BLaER1 treated with 17β-estradiol and CSF1 and Interleukin-3, amounts not matched to agents 10 nM and 100 nM (cell line): ENCODE results near the gene FCGR3B.
"Not testable (repeated sequence)": the region's sequence is repeated elsewhere in the genome, so short reads cannot be mapped to it uniquely, and the experiment has no call there.

Experiments
- H3K27ac ChIP-seq, 11 experiments: shearing (Covaris generic); formaldehyde crosslinking; 2 replicates each; pipeline ENCODE4 v1.8.1; 2022
- H3K27me3 ChIP-seq, 11 experiments: shearing (Covaris generic); formaldehyde crosslinking; 2 replicates each; pipeline ENCODE4 v1.8.1; 2022
- H3K36me3 ChIP-seq, 11 experiments: shearing (Covaris generic); formaldehyde crosslinking; 2 replicates each; pipeline ENCODE4 v1.8.1; 2022
- H3K4me1 ChIP-seq, 10 experiments: shearing (Covaris generic); formaldehyde crosslinking; 2 replicates each; pipeline ENCODE4 v1.8.1; 2022
- H3K4me2 ChIP-seq, 11 experiments: shearing (Covaris generic); formaldehyde crosslinking; 2 replicates each; pipeline ENCODE4 v1.8.1; 2022
- H3K4me3 ChIP-seq, 10 experiments: shearing (Covaris generic); formaldehyde crosslinking; 2 replicates each; pipeline ENCODE4 v1.8.1; 2022
- H3K9ac ChIP-seq, 11 experiments: shearing (Covaris generic); formaldehyde crosslinking; 2 replicates each; pipeline ENCODE4 v1.8.1; 2022
- H3K9me3 ChIP-seq, 11 experiments: shearing (Covaris generic); formaldehyde crosslinking; replicated peaks in 1 of 11; 2 replicates each; pipeline ENCODE4 v1.8.1; 2022
- H4K20me1 ChIP-seq, 11 experiments: shearing (Covaris generic); formaldehyde crosslinking; 2 replicates each; pipeline ENCODE4 v1.8.1; 2022

The FCGR3B gene

GRCh38 chr1:161592586-161592985 lies 38.4 kb downstream of the FCGR3B start:
- H3K4me1 ChIP-seq, H3K36me3 ChIP-seq, H4K20me1 ChIP-seq, H3K4me2 ChIP-seq, H3K27ac ChIP-seq, H3K4me3 ChIP-seq, H3K9ac ChIP-seq, H3K9me3 ChIP-seq: not testable (repeated sequence)
- H3K27me3 ChIP-seq = peaks cover 0 to 55% (median 0%) of the 10 kb centered on the region in 11 experiments; a peak in 6 of 22 replicates

GRCh38 chr1:161589920-161590319 lies 41.1 kb downstream of the FCGR3B start:
- H3K4me2 ChIP-seq = peak overlapping the region in 2 of 11 experiments; percentile 20 to 38; a peak in 2 of 22 replicates
- H3K27ac ChIP-seq, H3K36me3 ChIP-seq, H3K9me3 ChIP-seq, H3K4me3 ChIP-seq, H3K4me1 ChIP-seq, H3K9ac ChIP-seq, H4K20me1 ChIP-seq: not testable (repeated sequence)
- H3K27me3 ChIP-seq = peaks cover 0 to 51% (median 0%) of the 10 kb centered on the region in 11 experiments; a peak in 6 of 22 replicates

- H3K4me2 ChIP-seq = peak overlapping the region in 2 of 11 experiments; percentile 20 to 38; a peak in 2 of 22 replicates
- not testable (repeated sequence) for H3K9ac ChIP-seq, H3K4me3 ChIP-seq, H3K27ac ChIP-seq, H3K4me1 ChIP-seq, H3K36me3 ChIP-seq, H4K20me1 ChIP-seq, H3K9me3 ChIP-seq
- peaks cover 0 to 48% (median 0%) of the 10 kb centered on the region in 11 experiments; a peak in 6 of 22 replicates for H3K27me3 ChIP-seq
These were observed 41.6 kb downstream of the FCGR3B start for GRCh38 chr1:161589365-161589764.

- H4K20me1 ChIP-seq, H3K4me3 ChIP-seq, H3K9ac ChIP-seq, H3K27ac ChIP-seq, H3K4me1 ChIP-seq, H3K4me2 ChIP-seq, H3K36me3 ChIP-seq, H3K9me3 ChIP-seq: not testable (repeated sequence)
- H3K27me3 ChIP-seq = peaks cover 0 to 44% (median 0%) of the 10 kb centered on the region in 11 experiments; a peak in 6 of 22 replicates
These were observed 42.4 kb downstream of the FCGR3B start for GRCh38 chr1:161588596-161588995.

- peaks cover 0 to 15% (median 0%) of the 10 kb centered on the region in 11 experiments; a peak in 4 of 22 replicates for H3K27me3 ChIP-seq
- H3K36me3 ChIP-seq, H4K20me1 ChIP-seq, H3K4me1 ChIP-seq, H3K4me3 ChIP-seq, H3K9me3 ChIP-seq, H3K4me2 ChIP-seq, H3K27ac ChIP-seq, H3K9ac ChIP-seq: not testable (repeated sequence)
These were observed 48.1 kb downstream of the FCGR3B start for GRCh38 chr1:161582882-161583281.

GRCh38 chr1:161580879-161581537 lies 50.0 kb downstream of the FCGR3B start:
- H4K20me1 ChIP-seq, H3K4me3 ChIP-seq, H3K4me2 ChIP-seq, H3K27ac ChIP-seq, H3K4me1 ChIP-seq, H3K36me3 ChIP-seq, H3K27me3 ChIP-seq, H3K9ac ChIP-seq, H3K9me3 ChIP-seq: not testable (repeated sequence)

GRCh38 chr1:161579856-161580507 lies 51.0 kb downstream of the FCGR3B start:
- H3K27me3 ChIP-seq, H3K36me3 ChIP-seq, H3K4me3 ChIP-seq: not testable (repeated sequence)

GRCh38 chr1:161576676-161577075 lies 54.3 kb downstream of the FCGR3B start:
- H3K9ac ChIP-seq, H3K4me2 ChIP-seq: not testable (repeated sequence)

More at GRCh38 chr1:161579856-161580507, 51.0 kb downstream of the FCGR3B start:
- not testable (repeated sequence) for H3K4me1 ChIP-seq, H4K20me1 ChIP-seq, H3K27ac ChIP-seq, H3K9ac ChIP-seq, H3K4me2 ChIP-seq, H3K9me3 ChIP-seq

More at GRCh38 chr1:161576676-161577075, 54.3 kb downstream of the FCGR3B start:
- not testable (repeated sequence) for H3K9me3 ChIP-seq, H3K36me3 ChIP-seq, H4K20me1 ChIP-seq, H3K27ac ChIP-seq, H3K4me1 ChIP-seq, H3K4me3 ChIP-seq
- H3K27me3 ChIP-seq = peaks cover 0 to 21% (median 0%) of the 10 kb centered on the region in 11 experiments; a peak in 8 of 22 replicates
